GM18909 (cell line): ENCODE data around the gene IL19.

Experiments used
- ATAC-seq: cut with Tn5 transposase; IDR thresholded peaks from one replicate; pipeline ENCODE4 v1.9.1; 2021; ENCODE audit warnings: mild to moderate bottlenecking; ENCODE audit not compliant: unreplicated experiment, poor library complexity

IL19 gene

GRCh38 chr1:206826394-206826793 is 55.8 kb downstream of the IL19 start:
- no peak for ATAC-seq

- no peak for ATAC-seq
These were observed 57.5 kb downstream of the IL19 start for GRCh38 chr1:206828061-206828460.

- ATAC-seq: no peak
These were observed 58.2 kb downstream of the IL19 start for GRCh38 chr1:206828765-206829164.

GRCh38 chr1:206829282-206829681 is 58.7 kb downstream of the IL19 start:
- ATAC-seq: no peak

- ATAC-seq: no peak
These were observed 59.3 kb downstream of the IL19 start for GRCh38 chr1:206829875-206830274.

- ATAC-seq: no peak
These were observed 61.1 kb downstream of the IL19 start for GRCh38 chr1:206831650-206832049.

- ATAC-seq: no peak
These were observed 61.8 kb downstream of the IL19 start for GRCh38 chr1:206832352-206832880.

GRCh38 chr1:206833106-206833680 is 62.6 kb downstream of the IL19 start:
- ATAC-seq: no peak

- ATAC-seq: no peak
These were observed 63.2 kb downstream of the IL19 start for GRCh38 chr1:206833801-206834200.

GRCh38 chr1:206834217-206834616 is 63.6 kb downstream of the IL19 start:
- no peak for ATAC-seq

- no peak for ATAC-seq
These were observed 64.1 kb downstream of the IL19 start for GRCh38 chr1:206834711-206835110.

- ATAC-seq: no peak
These were observed 64.6 kb downstream of the IL19 start for GRCh38 chr1:206835186-206835585.

- no peak for ATAC-seq
These were observed 65.5 kb downstream of the IL19 start for GRCh38 chr1:206836111-206836510.

GRCh38 chr1:206839006-206839560 is 68.5 kb downstream of the IL19 start:
- ATAC-seq: no peak

- ATAC-seq: no peak
These were observed 69.3 kb downstream of the IL19 start for GRCh38 chr1:206839857-206840256.

GRCh38 chr1:206841609-206842323 is 71.2 kb downstream of the IL19 start:
- no peak for ATAC-seq

GRCh38 chr1:206842854-206843253 is 72.3 kb downstream of the IL19 start:
- no peak for ATAC-seq

- no peak for ATAC-seq
These were observed 73.1 kb downstream of the IL19 start for GRCh38 chr1:206843626-206844025.

GRCh38 chr1:206846487-206846886 is 75.9 kb downstream of the IL19 start:
- ATAC-seq: no peak

GRCh38 chr1:206847337-206847834 is 76.8 kb downstream of the IL19 start:
- no peak for ATAC-seq

GRCh38 chr1:206847946-206848345 is 77.4 kb downstream of the IL19 start:
- no peak for ATAC-seq
